K562 (cell line): Measurements from ENCODE around the gene OR2C1. TPM values are rescaled to one million over a fixed set of nuclear protein-coding genes. Genes with fewer than 3 reads are reported as not detected.
A peak's percentile ranks its signal among the peaks of the same experiment; 100 is the strongest.

Experiments
- CBX5 ChIP-seq: IDR thresholded peaks from 2 replicates; pipeline ENCODE4 v1.6.1; 2014; ENCODE audit warnings: low read depth, borderline replicate concordance
- CHD4 ChIP-seq: fragments of 200-600 bp; sonication (generic); IDR thresholded peaks from 3 replicates; pipeline ENCODE4 v1.6.1; 2012; ENCODE audit warnings: low read depth, mild to moderate bottlenecking, mixed read lengths, low read length, inconsistent platforms; ENCODE audit not compliant: insufficient read depth, insufficient replicate concordance, poor library complexity, severe bottlenecking
- E2F3 ChIP-seq: fragments of 250-450 bp; sonication (Bioruptor Pico); IDR thresholded peaks from 2 replicates; pipeline ENCODE4 v1.4.0; 2020; ENCODE audit warnings: mild to moderate bottlenecking
- HLTF ChIP-seq: fragments of 450-650 bp; IDR thresholded peaks from 2 replicates; pipeline ENCODE4 v1.6.1; 2016
- HMBOX1 ChIP-seq: sonication (generic); IDR thresholded peaks from 2 replicates; pipeline ENCODE4 v1.6.1; 2016
- KLF10 ChIP-seq: fragments of 250-450 bp; sonication (Bioruptor Pico); IDR thresholded peaks from 2 replicates; pipeline ENCODE4 v1.6.1; 2021; ENCODE audit warnings: matching md5 sums
- NR2F6 ChIP-seq: fragments of 450-650 bp; formaldehyde crosslinking; IDR thresholded peaks from 2 replicates; pipeline ENCODE4 v1.4.0; 2020; ENCODE audit warnings: mild to moderate bottlenecking
- PML ChIP-seq: IDR thresholded peaks from 2 replicates; pipeline ENCODE4 v1.6.1; 2012; ENCODE audit warnings: low read length, inconsistent platforms
- POLR3G ChIP-seq: IDR thresholded peaks from 2 replicates; pipeline ENCODE4 v1.6.1; 2011; ENCODE audit not compliant: insufficient read length, insufficient replicate concordance; ENCODE audit errors: extremely low read depth
- SLC30A9 ChIP-seq: fragments of 250-450 bp; sonication (Bioruptor Pico); IDR thresholded peaks from 2 replicates; pipeline ENCODE4 v1.8.0; 2022; ENCODE audit warnings: mild to moderate bottlenecking, moderate library complexity
- TEAD1 ChIP-seq, 2 experiments: fragments of 450-650 bp in 1 of 2; sonication (generic) in 1 of 2; formaldehyde crosslinking; IDR thresholded peaks; 2 replicates each; pipeline versions ENCODE4 v1.4.0 to v1.8.0; 2020 to 2022; ENCODE audit warnings: mild to moderate bottlenecking in 2 of 2, missing genetic modification reagents in 1 of 2
- TEAD2 ChIP-seq: fragments of 450-650 bp; IDR thresholded peaks from 2 replicates; pipeline ENCODE4 v1.6.1; 2016; ENCODE audit warnings: missing genetic modification characterization, control low read depth, missing compliant biosample characterization
- ZNF134 ChIP-seq: fragments of 250-450 bp; sonication (Bioruptor Pico); conservative IDR thresholded peaks from 2 replicates; pipeline ENCODE4 v1.4.0; 2020
- ZNF174 ChIP-seq: fragments of 250-450 bp; sonication (Bioruptor Pico); IDR thresholded peaks from 2 replicates; pipeline ENCODE4 v1.4.0; 2020; ENCODE audit warnings: mild to moderate bottlenecking
- ZNF175 ChIP-seq: fragments of 200-800 bp; sonication (Bioruptor generic); IDR thresholded peaks from 2 replicates; pipeline ENCODE4 v1.6.1; 2016; ENCODE audit warnings: low read depth, mild to moderate bottlenecking, missing genetic modification characterization, missing compliant biosample characterization
- ZNF668 ChIP-seq: fragments of 250-450 bp; sonication (Bioruptor Pico); IDR thresholded peaks from 2 replicates; pipeline ENCODE4 v1.8.0; 2022; ENCODE audit warnings: mild to moderate bottlenecking, inconsistent platforms
- polyA plus RNA-seq, 8 experiments: library from polyadenylated mRNA; depleted of rRNA in 4 of 8; stranded (reverse) in 5 of 8; unstranded in 3 of 8; fragments of >200 nt; fragmentation: Nextera tagmentation in 2 of 8; fragmentation: Illumina TruSeq in 1 of 8; extraction: Ambion mirVana in 2 of 8; extraction: Trizol in 1 of 8; gene quantifications; 2 replicates each; pipeline versions ENCODE4 v1.2.1 to v1.2.3, GENCODE V29; 2011 to 2014; ENCODE audit warnings: inconsistent platforms in 1 of 8, missing spikeins in 1 of 8
- total RNA-seq, 7 experiments: library from RNA; depleted of rRNA in 6 of 7; stranded (reverse); fragments of >200 nt in 6 of 7; fragmentation: Illumina TruSeq in 2 of 7; extraction: Trizol in 2 of 7; gene quantifications; 2 replicates each; pipeline versions ENCODE4 v1.2.1 to v1.2.3, GENCODE V29; 2011 to 2021; ENCODE audit warnings: low replicate concordance in 1 of 7
- TF ChIP-seq, protein P1 (sequence below): fragments of 250-450 bp; sonication (Bioruptor Pico); IDR thresholded peaks from 2 replicates; pipeline ENCODE4 v1.5.0; 2022; ENCODE audit warnings: mild to moderate bottlenecking
- TF ChIP-seq, protein P2 (sequence below): fragments of 250-450 bp; sonication (Bioruptor Pico); IDR thresholded peaks from 2 replicates; pipeline ENCODE4 v1.8.0; 2021; ENCODE audit warnings: moderate library complexity, mild to moderate bottlenecking, inconsistent platforms
- TF ChIP-seq, protein P3 (sequence below): fragments of 250-450 bp; sonication (Bioruptor Pico); IDR thresholded peaks from 2 replicates; pipeline ENCODE4 v1.5.1; 2021; ENCODE audit warnings: mild to moderate bottlenecking
- TF ChIP-seq, protein P4 (sequence below): sonication (generic); formaldehyde crosslinking; IDR thresholded peaks from 2 replicates; pipeline ENCODE4 v1.8.1; 2022; ENCODE audit warnings: missing genetic modification reagents
- TF ChIP-seq, protein P5 (sequence below): sonication (generic); formaldehyde crosslinking; IDR thresholded peaks from 2 replicates; pipeline ENCODE4 v1.8.0; 2022; ENCODE audit warnings: mild to moderate bottlenecking, low read depth, missing genetic modification reagents

OR2C1 gene
- total and polyA plus RNA-seq, 9 of the 15 experiments (the other 6 are each of a cell fraction or from before 2014, with no cell fraction given): not detected

DNA sequence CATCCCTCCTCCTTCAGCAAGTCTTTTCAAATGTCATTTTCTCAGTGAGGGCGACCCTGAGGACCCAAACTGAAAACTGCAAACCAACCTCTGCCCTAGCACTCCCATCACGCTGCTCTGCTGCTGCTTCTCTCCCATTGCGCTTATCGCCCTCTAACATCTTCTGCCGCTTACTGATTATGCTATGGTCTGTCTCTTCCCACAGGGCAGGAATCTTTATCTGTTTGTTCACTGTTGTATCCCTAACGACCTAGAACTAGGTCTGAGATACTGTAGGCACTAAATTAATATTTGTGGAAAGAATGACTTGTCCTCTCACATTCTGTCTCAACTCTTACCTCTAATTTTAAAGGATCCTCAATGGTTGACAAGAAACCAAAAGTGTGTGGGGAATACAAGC lies 32.6 kb downstream of the OR2C1 start (continued):
- TF ChIP-seq, protein P1, sequence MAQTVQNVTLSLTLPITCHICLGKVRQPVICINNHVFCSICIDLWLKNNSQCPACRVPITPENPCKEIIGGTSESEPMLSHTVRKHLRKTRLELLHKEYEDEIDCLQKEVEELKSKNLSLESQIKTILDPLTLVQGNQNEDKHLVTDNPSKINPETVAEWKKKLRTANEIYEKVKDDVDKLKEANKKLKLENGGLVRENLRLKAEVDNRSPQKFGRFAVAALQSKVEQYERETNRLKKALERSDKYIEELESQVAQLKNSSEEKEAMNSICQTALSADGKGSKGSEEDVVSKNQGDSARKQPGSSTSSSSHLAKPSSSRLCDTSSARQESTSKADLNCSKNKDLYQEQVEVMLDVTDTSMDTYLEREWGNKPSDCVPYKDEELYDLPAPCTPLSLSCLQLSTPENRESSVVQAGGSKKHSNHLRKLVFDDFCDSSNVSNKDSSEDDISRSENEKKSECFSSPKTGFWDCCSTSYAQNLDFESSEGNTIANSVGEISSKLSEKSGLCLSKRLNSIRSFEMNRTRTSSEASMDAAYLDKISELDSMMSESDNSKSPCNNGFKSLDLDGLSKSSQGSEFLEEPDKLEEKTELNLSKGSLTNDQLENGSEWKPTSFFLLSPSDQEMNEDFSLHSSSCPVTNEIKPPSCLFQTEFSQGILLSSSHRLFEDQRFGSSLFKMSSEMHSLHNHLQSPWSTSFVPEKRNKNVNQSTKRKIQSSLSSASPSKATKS (CRISPR knock-in tag): no peak
- TF ChIP-seq HMBOX1 (0 out of 2 replicates have a peak, but pooled peaks have one; percentile 48), KLF10 (CRISPR knock-in tag) (no peak), POLR3G (no peak), TEAD2 (tag) (no peak), ZNF175 (CRISPR knock-in tag) (no peak), CHD4 (no peak), CBX5 (peak; percentile 59; the same call in 1 of the 2 replicates), NR2F6 (CRISPR knock-in tag) (no peak), ZNF174 (CRISPR knock-in tag) (no peak), PML (peak; percentile 78), HLTF (peak; percentile 49; the same call in 1 of the 2 replicates), ZNF134 (CRISPR knock-in tag) (0 out of 2 replicates have a peak, but pooled peaks have one; percentile 27), ZNF668 (CRISPR knock-in tag) (no peak), E2F3 (CRISPR knock-in tag) (no peak), TEAD1 (CRISPR knock-in tag; IDR thresholded peaks at IDR 0.05) (no peak), SLC30A9 (CRISPR knock-in tag) (no peak)
- TF ChIP-seq, protein P2, sequence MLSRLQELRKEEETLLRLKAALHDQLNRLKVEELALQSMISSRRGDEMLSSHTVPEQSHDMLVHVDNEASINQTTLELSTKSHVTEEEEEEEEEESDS (CRISPR knock-in tag): no peak
- TF ChIP-seq, protein P3, sequence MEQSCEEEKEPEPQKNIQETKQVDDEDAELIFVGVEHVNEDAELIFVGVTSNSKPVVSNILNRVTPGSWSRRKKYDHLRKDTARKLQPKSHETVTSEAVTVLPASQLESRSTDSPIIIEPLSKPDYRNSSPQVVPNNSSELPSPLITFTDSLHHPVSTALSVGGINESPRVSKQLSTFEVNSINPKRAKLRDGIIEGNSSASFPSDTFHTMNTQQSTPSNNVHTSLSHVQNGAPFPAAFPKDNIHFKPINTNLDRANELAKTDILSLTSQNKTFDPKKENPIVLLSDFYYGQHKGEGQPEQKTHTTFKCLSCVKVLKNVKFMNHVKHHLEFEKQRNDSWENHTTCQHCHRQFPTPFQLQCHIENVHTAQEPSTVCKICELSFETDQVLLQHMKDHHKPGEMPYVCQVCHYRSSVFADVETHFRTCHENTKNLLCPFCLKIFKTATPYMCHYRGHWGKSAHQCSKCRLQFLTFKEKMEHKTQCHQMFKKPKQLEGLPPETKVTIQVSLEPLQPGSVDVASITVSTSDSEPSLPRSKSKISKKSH (CRISPR knock-in tag): no peak
- TF ChIP-seq, protein P4, sequence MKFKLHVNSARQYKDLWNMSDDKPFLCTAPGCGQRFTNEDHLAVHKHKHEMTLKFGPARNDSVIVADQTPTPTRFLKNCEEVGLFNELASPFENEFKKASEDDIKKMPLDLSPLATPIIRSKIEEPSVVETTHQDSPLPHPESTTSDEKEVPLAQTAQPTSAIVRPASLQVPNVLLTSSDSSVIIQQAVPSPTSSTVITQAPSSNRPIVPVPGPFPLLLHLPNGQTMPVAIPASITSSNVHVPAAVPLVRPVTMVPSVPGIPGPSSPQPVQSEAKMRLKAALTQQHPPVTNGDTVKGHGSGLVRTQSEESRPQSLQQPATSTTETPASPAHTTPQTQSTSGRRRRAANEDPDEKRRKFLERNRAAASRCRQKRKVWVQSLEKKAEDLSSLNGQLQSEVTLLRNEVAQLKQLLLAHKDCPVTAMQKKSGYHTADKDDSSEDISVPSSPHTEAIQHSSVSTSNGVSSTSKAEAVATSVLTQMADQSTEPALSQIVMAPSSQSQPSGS (CRISPR knock-in tag): no peak
- TF ChIP-seq, protein P5, sequence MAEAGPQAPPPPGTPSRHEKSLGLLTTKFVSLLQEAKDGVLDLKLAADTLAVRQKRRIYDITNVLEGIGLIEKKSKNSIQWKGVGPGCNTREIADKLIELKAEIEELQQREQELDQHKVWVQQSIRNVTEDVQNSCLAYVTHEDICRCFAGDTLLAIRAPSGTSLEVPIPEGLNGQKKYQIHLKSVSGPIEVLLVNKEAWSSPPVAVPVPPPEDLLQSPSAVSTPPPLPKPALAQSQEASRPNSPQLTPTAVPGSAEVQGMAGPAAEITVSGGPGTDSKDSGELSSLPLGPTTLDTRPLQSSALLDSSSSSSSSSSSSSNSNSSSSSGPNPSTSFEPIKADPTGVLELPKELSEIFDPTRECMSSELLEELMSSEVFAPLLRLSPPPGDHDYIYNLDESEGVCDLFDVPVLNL: no peak
